Ishikawa (cell line): Measurements from ENCODE around the gene ADAMTSL1.

Experiments used
- CEBPB ChIP-seq: IDR thresholded peaks from 2 replicates; pipeline ENCODE4 v1.6.1; 2012
- CREB1 ChIP-seq: IDR thresholded peaks from 2 replicates; pipeline ENCODE4 v1.6.1; 2012; ENCODE audit warnings: low read depth
- EGR1 ChIP-seq: IDR thresholded peaks from 2 replicates; pipeline ENCODE4 v1.6.1; 2012
- EP300 ChIP-seq: IDR thresholded peaks from 2 replicates; pipeline ENCODE4 v1.6.1; 2012; ENCODE audit warnings: borderline replicate concordance
- FOXM1 ChIP-seq: IDR thresholded peaks from 2 replicates; pipeline ENCODE4 v1.6.1; 2012; ENCODE audit warnings: low read depth, borderline replicate concordance
- MAX ChIP-seq: IDR thresholded peaks from 2 replicates; pipeline ENCODE4 v1.6.1; 2012
- NFIC ChIP-seq: IDR thresholded peaks from 2 replicates; pipeline ENCODE4 v1.6.1; 2012
- RAD21 ChIP-seq: IDR thresholded peaks from 2 replicates; pipeline ENCODE4 v1.6.1; 2012; ENCODE audit warnings: low read depth
- REST ChIP-seq: IDR thresholded peaks from 2 replicates; pipeline ENCODE4 v1.6.1; 2012; ENCODE audit warnings: low read depth, mild to moderate bottlenecking
- TAF1 ChIP-seq: IDR thresholded peaks from 2 replicates; pipeline ENCODE4 v1.6.1; 2012; ENCODE audit warnings: low read depth, mild to moderate bottlenecking
- TCF12 ChIP-seq: IDR thresholded peaks from 2 replicates; pipeline ENCODE4 v1.6.1; 2012; ENCODE audit warnings: low read depth
- TEAD4 ChIP-seq: IDR thresholded peaks from 2 replicates; pipeline ENCODE4 v1.6.1; 2012
- USF1 ChIP-seq: IDR thresholded peaks from 2 replicates; pipeline ENCODE4 v1.6.1; 2012
- YY1 ChIP-seq: IDR thresholded peaks from 2 replicates; pipeline ENCODE4 v1.6.1; 2012; ENCODE audit warnings: low read depth
- ZBTB7A ChIP-seq: IDR thresholded peaks from 2 replicates; pipeline ENCODE4 v1.6.1; 2012; ENCODE audit warnings: low read depth

ADAMTSL1 gene

GRCh38 chr9:18472841-18473251 lies 1.1 kb upstream of the ADAMTSL1 start:
- TF ChIP-seq REST (no peak), FOXM1 (no peak), YY1 (no peak), EP300 (no peak), CREB1 (no peak), MAX (no peak), NFIC (no peak), USF1 (no peak), TEAD4 (no peak), TCF12 (no peak), RAD21 (no peak), EGR1 (no peak), CEBPB (no peak), ZBTB7A (no peak), TAF1 (no peak)

- TF ChIP-seq TCF12: no peak
These were observed 830 bp downstream of the ADAMTSL1 start for GRCh38 chr9:18474783-18475182.

- TF ChIP-seq YY1 (no peak), TAF1 (no peak), TCF12 (no peak), EGR1 (no peak), FOXM1 (no peak), CEBPB (no peak), MAX (no peak), USF1 (no peak), EP300 (no peak), REST (no peak)
These were observed 3.2 kb downstream of the ADAMTSL1 start for GRCh38 chr9:18477121-18477660.

GRCh38 chr9:18477719-18478118 lies 3.8 kb downstream of the ADAMTSL1 start:
- TF ChIP-seq EGR1 (no peak), CEBPB (no peak), TCF12 (no peak), RAD21 (no peak), MAX (no peak), TAF1 (no peak), TEAD4 (no peak), REST (no peak), USF1 (no peak), YY1 (no peak), EP300 (no peak), ZBTB7A (no peak), FOXM1 (no peak), CREB1 (no peak), NFIC (no peak)
